IPS-NIHi11 (cell line): ENCODE measurements around the gene OCRL.
A peak's percentile ranks its signal among the peaks of the same experiment; 100 is the strongest.

ENCODE experiments used
- DNase-seq: peaks from one replicate; pipeline ENCODE4 v3.0.0; 2012; ENCODE audit warnings: mixed read lengths, low spot score

The OCRL gene

GRCh38 chrX:129634541-129634940 lies 94.5 kb downstream of the OCRL start:
- no peak for DNase-seq

- DNase-seq, result no peak
Measured at GRCh38 chrX:129636175-129636681, 96.2 kb downstream of the OCRL start.

- DNase-seq, result peak; percentile 59
Measured at GRCh38 chrX:129637217-129638109, 97.4 kb downstream of the OCRL start.

- no peak for DNase-seq
Measured at GRCh38 chrX:129638917-129639316, 98.9 kb downstream of the OCRL start.

- DNase-seq, result no peak
Measured at GRCh38 chrX:129640737-129641136, 100.7 kb downstream of the OCRL start.

GRCh38 chrX:129641469-129641868 lies 101.4 kb downstream of the OCRL start:
- no peak for DNase-seq

GRCh38 chrX:129641941-129642340 lies 101.9 kb downstream of the OCRL start:
- no peak for DNase-seq
